CD4-positive, alpha-beta T cell treated with Interleukin-12 subunit alpha and Interleukin-12 subunit beta, for 1 hour (primary cell): ENCODE data around the gene EP400.

ENCODE experiments used
- DNase-seq: peaks from one replicate; pipeline ENCODE4 v3.0.0-alpha.2; 2020

Gene EP400

GRCh38 chr12:131913666-131914065, 36.1 kb upstream of the EP400 start:
- no peak for DNase-seq

GRCh38 chr12:131914179-131914702, 35.5 kb upstream of the EP400 start:
- no peak for DNase-seq

- no peak for DNase-seq
These were observed 34.6 kb upstream of the EP400 start for GRCh38 chr12:131915000-131915689.

GRCh38 chr12:131915823-131916222, 33.9 kb upstream of the EP400 start:
- DNase-seq = no peak

GRCh38 chr12:131916306-131917138, 33.2 kb upstream of the EP400 start:
- no peak for DNase-seq

- DNase-seq = no peak
These were observed 32.5 kb upstream of the EP400 start for GRCh38 chr12:131917139-131917710.

GRCh38 chr12:131917711-131918306, 31.9 kb upstream of the EP400 start:
- no peak for DNase-seq

GRCh38 chr12:131918311-131919050, 31.3 kb upstream of the EP400 start:
- no peak for DNase-seq

GRCh38 chr12:131919051-131919347, 30.7 kb upstream of the EP400 start:
- DNase-seq = no peak

- no peak for DNase-seq
These were observed 30.2 kb upstream of the EP400 start for GRCh38 chr12:131919366-131920156.

GRCh38 chr12:131920157-131920508, 29.6 kb upstream of the EP400 start:
- no peak for DNase-seq

GRCh38 chr12:131920902-131921840, 28.6 kb upstream of the EP400 start:
- DNase-seq = no peak

- no peak for DNase-seq
These were observed 27.6 kb upstream of the EP400 start for GRCh38 chr12:131921866-131922769.

- DNase-seq = no peak
These were observed 27.0 kb upstream of the EP400 start for GRCh38 chr12:131922772-131923171.

- DNase-seq = no peak
These were observed 26.5 kb upstream of the EP400 start for GRCh38 chr12:131923260-131923659.

- DNase-seq = no peak
These were observed 22.3 kb upstream of the EP400 start for GRCh38 chr12:131927110-131928079.

GRCh38 chr12:131928080-131928710, 21.5 kb upstream of the EP400 start:
- DNase-seq = no peak
